ENCODE data around the gene ETV7.
"Not testable (repeated sequence)": the region's sequence is repeated elsewhere in the genome, so short reads cannot be mapped to it uniquely, and the experiment has no call there.

Gene ETV7

DNA sequence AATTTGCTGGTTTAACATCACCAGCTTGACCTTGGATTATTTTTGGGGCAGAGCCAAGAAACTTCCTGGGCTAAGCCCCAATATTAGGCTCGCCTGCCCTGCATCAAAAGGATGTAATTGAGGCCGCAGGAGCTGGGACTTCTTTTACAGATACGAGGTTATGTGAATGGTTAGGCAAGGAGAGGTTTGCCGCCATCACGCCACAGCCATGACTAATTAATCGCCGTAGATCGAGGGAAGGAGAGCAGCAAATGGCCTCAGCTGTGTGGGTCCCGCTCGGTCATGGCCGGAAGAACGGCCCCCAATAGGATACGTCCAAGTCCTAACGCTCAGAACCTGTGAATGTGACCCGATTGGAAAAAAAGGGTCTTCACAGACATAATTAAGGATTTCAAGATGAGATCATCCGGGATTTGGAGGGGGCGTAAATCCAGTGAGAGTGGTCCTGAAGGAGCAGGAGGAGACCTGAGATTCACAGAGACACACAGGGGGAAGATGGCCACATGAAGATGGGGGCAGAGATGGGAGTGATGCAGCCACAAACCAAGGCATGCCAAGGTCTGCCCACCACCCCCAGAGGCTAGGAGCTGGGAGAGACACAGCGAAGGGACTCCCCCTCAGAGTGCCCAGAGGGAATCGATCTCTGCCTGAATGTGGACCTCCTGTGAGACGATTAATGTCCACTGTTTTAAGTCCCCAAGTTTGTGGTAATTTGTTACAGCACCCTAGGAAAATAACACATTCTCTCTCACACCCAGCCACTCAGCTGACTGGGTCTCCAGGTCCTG is 40.8 kb downstream of the ETV7 start:
- H3K9me3 ChIP-seq (ENCODE audit: control insufficient read depth in 5 of 5, low read length in 5 of 5) = no peaks in the 10 kb centered on the region
- H3K4me1 ChIP-seq (ENCODE audit: control insufficient read depth in 5 of 5, insufficient read depth in 5 of 5, low read length in 5 of 5) = peaks cover 0 to 21% (median 6%) of the 10 kb centered on the region in 5 donors
- no peak overlapping the region for H3K4me3 ChIP-seq (ENCODE audit: low read depth in 1 of 5, low read length in 5 of 5)
- H3K27ac ChIP-seq (ENCODE audit: low read depth, low read length) = no peak overlapping the region
- no peak overlapping the region for H3K9ac ChIP-seq (ENCODE audit: low read length in 5 of 5)
- peaks cover 0 to 18% (median 5%) of the 10 kb centered on the region in 5 donors for H3K27me3 ChIP-seq (ENCODE audit: control insufficient read depth in 5 of 5, insufficient read depth in 4 of 5, low read length in 5 of 5)
- H3K36me3 ChIP-seq (ENCODE audit: control insufficient read depth in 5 of 5, insufficient read depth in 5 of 5, low read length in 5 of 5) = no peaks in the 10 kb centered on the region

DNA sequence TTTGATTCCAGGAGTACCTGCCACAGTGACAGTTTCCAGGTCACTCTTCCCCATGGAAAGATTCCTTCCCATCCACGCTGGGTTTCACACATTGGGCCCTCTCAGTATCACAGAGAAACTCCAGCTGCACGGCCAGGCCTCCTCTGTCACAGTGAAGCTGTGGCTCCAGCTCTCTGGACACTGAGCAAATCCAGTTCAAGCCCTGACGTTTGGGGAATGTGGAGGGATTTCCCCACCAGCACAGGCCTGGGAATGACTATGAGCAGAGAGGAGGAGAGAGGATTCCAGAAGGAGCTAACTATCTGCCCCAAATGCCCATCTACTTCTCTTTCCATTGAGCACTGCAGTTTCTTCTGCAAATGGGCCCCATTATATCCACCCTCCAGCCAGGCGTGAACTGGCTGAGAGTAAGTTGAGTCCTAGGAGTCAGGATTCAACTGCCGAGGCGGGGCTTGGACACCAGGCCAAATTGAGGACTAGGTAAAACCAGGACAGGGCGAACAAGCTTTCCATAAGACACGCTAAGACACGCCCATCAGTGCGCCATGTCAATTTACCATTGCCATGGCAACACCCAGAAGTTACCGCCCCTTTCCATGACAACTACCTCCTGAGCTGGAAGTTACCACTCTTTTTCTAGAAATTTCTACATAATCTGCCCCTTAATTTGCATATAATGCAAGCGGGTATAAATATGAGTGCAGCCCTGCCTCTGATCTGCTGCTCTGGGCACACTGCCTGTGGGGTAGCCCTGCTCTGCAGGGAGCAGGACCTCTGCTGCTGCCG is 41.6 kb downstream of the ETV7 start:
- Histone ChIP-seq H3K9ac (ENCODE audit: low read length in 5 of 5) (no peak overlapping the region), H3K27me3 (ENCODE audit: control insufficient read depth in 5 of 5, insufficient read depth in 4 of 5, low read length in 5 of 5) (peaks cover 0 to 20% (median 6%) of the 10 kb centered on the region in 5 donors), H3K4me1 (ENCODE audit: control insufficient read depth in 5 of 5, insufficient read depth in 5 of 5, low read length in 5 of 5) (peaks cover 3 to 18% (median 8%) of the 10 kb centered on the region in 5 donors), H3K9me3 (ENCODE audit: control insufficient read depth in 5 of 5, low read length in 5 of 5) (no peaks in the 10 kb centered on the region), H3K4me3 (ENCODE audit: low read depth in 1 of 5, low read length in 5 of 5) (no peak overlapping the region), H3K36me3 (ENCODE audit: control insufficient read depth in 5 of 5, insufficient read depth in 5 of 5, low read length in 5 of 5) (no peaks in the 10 kb centered on the region), H3K27ac (ENCODE audit: low read depth, low read length) (no peak overlapping the region)

DNA sequence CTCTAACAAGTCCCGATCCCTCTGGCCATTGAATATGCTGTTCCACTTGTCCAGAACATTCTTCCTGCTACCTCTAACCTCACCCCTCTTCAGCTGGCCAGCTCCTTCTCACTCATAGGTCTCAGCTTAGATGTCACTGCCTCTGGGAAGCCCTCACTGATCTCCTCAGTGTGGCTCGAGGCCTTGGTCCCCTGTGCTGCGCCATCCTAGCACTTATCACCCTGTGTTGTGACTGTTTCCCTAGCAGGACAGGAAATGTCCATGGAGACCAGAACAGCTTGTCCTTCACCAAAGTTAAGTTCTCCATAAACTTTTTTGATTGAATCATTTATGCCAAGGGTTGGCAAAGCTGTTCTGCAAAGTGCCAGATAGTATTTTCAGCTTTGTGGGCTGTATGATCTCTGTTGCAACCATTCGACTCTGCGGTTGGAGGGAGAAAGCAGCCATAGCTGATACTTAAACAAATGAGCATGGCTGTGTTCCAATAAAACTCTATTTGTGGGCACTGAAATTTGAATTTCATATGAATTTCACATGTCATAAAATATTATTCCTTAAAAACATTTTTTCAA is 44.3 kb downstream of the ETV7 start:
- Histone ChIP-seq H3K27me3 (ENCODE audit: control insufficient read depth in 5 of 5, insufficient read depth in 4 of 5, low read length in 5 of 5) (peaks cover 0 to 19% (median 6%) of the 10 kb centered on the region in 5 donors), H3K9ac (ENCODE audit: low read length in 5 of 5) (no peak overlapping the region), H3K36me3 (ENCODE audit: control insufficient read depth in 5 of 5, insufficient read depth in 5 of 5, low read length in 5 of 5) (no peaks in the 10 kb centered on the region), H3K4me1 (ENCODE audit: control insufficient read depth in 5 of 5, insufficient read depth in 5 of 5, low read length in 5 of 5) (peaks cover 2 to 10% (median 7%) of the 10 kb centered on the region in 5 donors), H3K4me3 (ENCODE audit: low read depth in 1 of 5, low read length in 5 of 5) (no peak overlapping the region), H3K27ac (ENCODE audit: low read depth, low read length) (no peak overlapping the region), H3K9me3 (ENCODE audit: control insufficient read depth in 5 of 5, low read length in 5 of 5) (no peaks in the 10 kb centered on the region)

DNA sequence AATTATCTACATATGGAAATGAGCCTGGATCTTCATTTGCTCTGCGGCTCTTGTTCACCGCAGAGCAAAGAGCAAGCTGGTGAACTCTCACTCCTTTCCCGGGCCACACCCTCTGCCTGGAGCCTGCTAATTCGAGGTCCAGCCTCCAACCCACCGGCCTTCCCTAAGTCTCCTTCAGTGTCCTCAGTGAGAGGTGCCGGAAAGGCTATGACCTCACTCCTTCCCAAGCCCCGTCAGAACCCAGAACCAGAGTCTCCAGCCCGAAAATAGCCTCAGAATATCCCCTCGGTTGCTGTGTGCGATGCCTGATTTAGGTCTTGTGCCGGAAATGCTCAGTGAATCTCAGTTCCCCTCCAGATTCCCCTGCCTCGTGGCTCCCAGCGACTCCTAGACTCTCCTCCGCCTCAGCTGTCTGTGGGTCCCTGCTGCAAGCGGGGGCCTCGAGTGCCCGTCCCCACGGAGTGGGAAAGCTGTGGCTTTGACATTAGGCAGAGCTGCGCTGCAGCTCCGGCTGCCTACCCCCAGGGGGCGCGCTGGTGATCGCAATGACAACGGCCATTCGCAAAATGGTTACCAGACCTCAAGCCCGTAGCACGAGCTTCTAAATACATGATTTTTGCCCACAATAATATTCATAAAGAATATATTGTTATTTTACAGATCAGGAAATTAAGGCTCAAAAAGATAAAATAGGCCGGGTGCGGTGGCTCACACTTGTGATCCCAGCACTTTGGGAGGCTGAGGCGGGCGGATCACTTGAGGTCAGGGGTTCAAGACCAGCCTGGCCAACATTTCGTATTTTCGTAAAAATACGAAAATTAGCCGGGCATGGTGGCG is 46.6 kb downstream of the ETV7 start:
- peak overlapping the region in 3 of 5 donors; percentile 48 to 68 (median 64) for H3K9ac ChIP-seq (ENCODE audit: low read length in 5 of 5)
- peaks cover 1 to 22% (median 6%) of the 10 kb centered on the region in 5 donors for H3K27me3 ChIP-seq (ENCODE audit: control insufficient read depth in 5 of 5, insufficient read depth in 4 of 5, low read length in 5 of 5)
- no peaks in the 10 kb centered on the region for H3K9me3 ChIP-seq (ENCODE audit: control insufficient read depth in 5 of 5, low read length in 5 of 5)
- peak overlapping the region; percentile 23 for H3K27ac ChIP-seq (ENCODE audit: low read depth, low read length)
- peaks cover 2 to 10% (median 7%) of the 10 kb centered on the region in 5 donors for H3K4me1 ChIP-seq (ENCODE audit: control insufficient read depth in 5 of 5, insufficient read depth in 5 of 5, low read length in 5 of 5)
- peak overlapping the region; percentile 30 to 64 (median 57) for H3K4me3 ChIP-seq (ENCODE audit: low read depth in 1 of 5, low read length in 5 of 5)
- H3K36me3 ChIP-seq (ENCODE audit: control insufficient read depth in 5 of 5, insufficient read depth in 5 of 5, low read length in 5 of 5) = no peaks in the 10 kb centered on the region

DNA sequence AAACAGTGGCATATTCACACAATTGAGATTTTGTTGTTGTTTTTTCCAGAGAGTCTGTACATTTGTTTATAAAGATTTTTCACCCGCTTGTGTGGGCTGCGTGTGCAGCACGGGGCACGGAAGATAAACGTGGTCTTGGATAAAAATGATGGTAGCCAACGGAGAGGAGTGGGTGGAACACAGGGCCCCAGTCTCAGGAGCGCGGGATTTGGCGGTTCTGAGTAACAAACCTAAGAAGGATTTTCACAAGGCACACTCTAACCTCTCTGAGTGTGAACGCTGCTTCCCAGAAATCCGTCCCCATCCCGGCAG is 47.2 kb downstream of the ETV7 start:
- Histone ChIP-seq H3K4me1 (ENCODE audit: control insufficient read depth in 5 of 5, insufficient read depth in 5 of 5, low read length in 5 of 5) (peaks cover 2 to 10% (median 7%) of the 10 kb centered on the region in 5 donors), H3K27ac (ENCODE audit: low read depth, low read length) (peak overlapping the region; percentile 23), H3K9me3 (ENCODE audit: control insufficient read depth in 5 of 5, low read length in 5 of 5) (no peaks in the 10 kb centered on the region), H3K4me3 (ENCODE audit: low read depth in 1 of 5, low read length in 5 of 5) (peak overlapping the region in 2 of 5 donors; percentile 60 to 64), H3K36me3 (ENCODE audit: control insufficient read depth in 5 of 5, insufficient read depth in 5 of 5, low read length in 5 of 5) (no peaks in the 10 kb centered on the region), H3K27me3 (ENCODE audit: control insufficient read depth in 5 of 5, insufficient read depth in 4 of 5, low read length in 5 of 5) (peaks cover 6 to 28% (median 10%) of the 10 kb centered on the region in 5 donors), H3K9ac (ENCODE audit: low read length in 5 of 5) (peak overlapping the region in 1 of 5 donors; percentile 68)

DNA sequence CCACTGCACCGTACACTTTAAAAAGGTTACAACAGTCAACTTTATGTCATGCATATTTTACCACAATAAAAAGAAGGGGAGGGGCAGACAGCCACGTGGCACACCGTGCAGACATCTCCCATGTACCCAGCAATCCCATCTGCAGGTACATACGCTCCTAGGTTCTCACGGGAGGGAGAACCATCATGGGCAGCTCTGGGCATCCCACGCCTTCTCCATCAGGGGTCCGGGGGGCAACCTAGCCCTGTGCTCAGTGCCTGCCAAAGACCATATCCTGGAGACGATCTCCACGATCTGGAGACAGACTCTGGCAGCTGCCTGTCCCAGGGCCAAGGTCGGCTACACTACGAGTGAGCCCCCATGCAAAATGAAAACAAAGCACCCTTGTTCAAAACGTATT is 48.3 kb downstream of the ETV7 start:
- Histone ChIP-seq H3K9me3 (ENCODE audit: control insufficient read depth in 5 of 5, low read length in 5 of 5) (no peaks in the 10 kb centered on the region), H3K9ac (ENCODE audit: low read length in 5 of 5) (no peak overlapping the region), H3K4me1 (ENCODE audit: control insufficient read depth in 5 of 5, insufficient read depth in 5 of 5, low read length in 5 of 5) (peaks cover 2 to 12% (median 9%) of the 10 kb centered on the region in 5 donors), H3K4me3 (ENCODE audit: low read depth in 1 of 5, low read length in 5 of 5) (no peak overlapping the region), H3K36me3 (ENCODE audit: control insufficient read depth in 5 of 5, insufficient read depth in 5 of 5, low read length in 5 of 5) (no peaks in the 10 kb centered on the region), H3K27me3 (ENCODE audit: control insufficient read depth in 5 of 5, insufficient read depth in 4 of 5, low read length in 5 of 5) (peaks cover 6 to 39% (median 19%) of the 10 kb centered on the region in 5 donors), H3K27ac (ENCODE audit: low read depth, low read length) (no peak overlapping the region)

DNA sequence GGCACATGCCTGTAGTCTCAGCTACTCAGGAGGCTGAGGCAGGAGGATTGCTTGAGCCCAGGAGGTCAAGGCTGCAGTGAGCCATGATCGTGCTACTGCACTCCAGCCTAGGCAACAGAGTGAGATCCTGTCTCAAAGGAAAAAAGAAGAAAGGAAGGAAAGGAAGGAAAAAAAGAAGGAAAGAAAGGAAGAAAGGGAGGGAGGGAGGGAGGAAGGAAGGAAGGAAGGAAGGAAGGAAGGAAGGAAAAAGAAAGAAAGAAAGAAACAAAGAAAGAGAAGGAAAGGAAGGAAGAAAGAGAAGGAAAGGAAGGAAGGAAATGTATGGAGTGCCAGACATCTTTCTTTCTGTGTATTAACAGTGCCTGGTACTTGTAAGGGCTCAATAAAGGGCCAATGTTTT is 49.2 kb downstream of the ETV7 start:
- H3K9me3 ChIP-seq (ENCODE audit: control insufficient read depth in 5 of 5, low read length in 5 of 5); H3K27ac ChIP-seq (ENCODE audit: low read depth, low read length); H3K4me3 ChIP-seq (ENCODE audit: low read depth in 1 of 5, low read length in 5 of 5); H3K9ac ChIP-seq (ENCODE audit: low read length in 5 of 5); H3K36me3 ChIP-seq (ENCODE audit: control insufficient read depth in 5 of 5, insufficient read depth in 5 of 5, low read length in 5 of 5): not testable (repeated sequence)
- Histone ChIP-seq H3K27me3 (ENCODE audit: control insufficient read depth in 5 of 5, insufficient read depth in 4 of 5, low read length in 5 of 5) (peaks cover 14 to 48% (median 26%) of the 10 kb centered on the region in 5 donors), H3K4me1 (ENCODE audit: control insufficient read depth in 5 of 5, insufficient read depth in 5 of 5, low read length in 5 of 5) (peaks cover 2 to 16% (median 12%) of the 10 kb centered on the region in 5 donors)

DNA sequence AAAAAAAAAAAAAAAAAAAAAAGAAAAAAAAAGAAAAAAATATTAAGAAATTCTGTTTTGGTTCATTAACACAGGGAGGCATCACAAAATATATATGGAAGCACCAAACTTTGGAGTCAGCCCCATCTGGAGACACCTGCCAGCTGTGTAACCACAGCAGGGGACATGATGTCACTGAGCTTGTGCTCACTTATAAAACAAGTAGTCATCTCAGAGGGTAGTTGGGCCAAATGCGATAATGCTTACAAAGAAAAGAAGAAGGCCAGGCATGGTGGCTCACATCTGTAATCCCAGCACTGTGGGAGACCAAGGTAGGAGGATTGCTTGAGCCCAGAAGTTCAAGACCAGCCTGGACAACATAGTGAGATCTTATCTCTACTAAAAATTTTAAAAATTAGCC is 49.7 kb downstream of the ETV7 start:
- Histone ChIP-seq H3K9me3 (ENCODE audit: control insufficient read depth in 5 of 5, low read length in 5 of 5) (no peaks in the 10 kb centered on the region), H3K4me3 (ENCODE audit: low read depth in 1 of 5, low read length in 5 of 5) (no peak overlapping the region), H3K27me3 (ENCODE audit: control insufficient read depth in 5 of 5, insufficient read depth in 4 of 5, low read length in 5 of 5) (peaks cover 18 to 51% (median 30%) of the 10 kb centered on the region in 5 donors), H3K27ac (ENCODE audit: low read depth, low read length) (no peak overlapping the region), H3K4me1 (ENCODE audit: control insufficient read depth in 5 of 5, insufficient read depth in 5 of 5, low read length in 5 of 5) (peaks cover 2 to 16% (median 12%) of the 10 kb centered on the region in 5 donors), H3K36me3 (ENCODE audit: control insufficient read depth in 5 of 5, insufficient read depth in 5 of 5, low read length in 5 of 5) (no peaks in the 10 kb centered on the region), H3K9ac (ENCODE audit: low read length in 5 of 5) (no peak overlapping the region)

DNA sequence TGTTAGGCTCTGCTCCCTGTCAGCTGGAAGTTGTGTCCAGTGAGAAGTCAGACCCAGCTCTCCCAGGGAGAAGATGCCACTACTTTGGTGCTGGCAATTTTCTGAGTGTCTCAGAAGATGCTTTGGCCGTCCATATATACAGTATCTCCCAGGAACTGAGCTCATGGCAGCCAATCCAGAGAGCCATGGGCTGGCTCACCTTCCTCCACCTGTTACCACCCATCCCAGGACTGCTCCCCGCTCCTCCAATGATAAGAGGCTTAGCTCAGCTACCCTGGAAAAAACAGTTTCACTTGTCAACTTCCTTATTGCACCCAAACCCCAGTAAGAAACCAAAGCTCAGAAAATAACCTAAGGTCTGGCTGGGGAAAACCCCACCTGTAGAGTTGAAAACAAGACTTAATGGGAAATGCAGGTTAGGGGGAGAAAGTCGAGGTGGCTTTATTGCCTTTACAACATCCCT is 50.7 kb downstream of the ETV7 start, which contains the start of gene BNIP5:
BNIP5 (minus strand) TSS at position 110 of the 463 bp plus-strand sequence. CDS start 6,198 bp downstream, outside the sequence.
- no peaks in the 10 kb centered on the region for H3K36me3 ChIP-seq (ENCODE audit: control insufficient read depth in 5 of 5, insufficient read depth in 5 of 5, low read length in 5 of 5)
- H3K4me3 ChIP-seq (ENCODE audit: low read depth in 1 of 5, low read length in 5 of 5) = no peak within 1 kb of the TSS
- H3K4me1 ChIP-seq (ENCODE audit: control insufficient read depth in 5 of 5, insufficient read depth in 5 of 5, low read length in 5 of 5) = peaks cover 2 to 16% (median 12%) of the 10 kb centered on the region in 5 donors
- H3K27me3 ChIP-seq (ENCODE audit: control insufficient read depth in 5 of 5, insufficient read depth in 4 of 5, low read length in 5 of 5) = peaks cover 19 to 50% (median 36%) of the 10 kb centered on the region in 5 donors
- no peak within 1 kb of the TSS for H3K27ac ChIP-seq (ENCODE audit: low read depth, low read length)
- no peaks in the 10 kb centered on the region for H3K9me3 ChIP-seq (ENCODE audit: control insufficient read depth in 5 of 5, low read length in 5 of 5)
- H3K9ac ChIP-seq (ENCODE audit: low read length in 5 of 5) = no peak within 1 kb of the TSS
